Sigmoid colon (tissue), 4 donors: ENCODE results near the gene NRSN2.

Source experiments
- CTCF ChIP-seq, 4 experiments: fragments of 450-650 bp in 3 of 4; fragments of 200-600 bp in 1 of 4; IDR thresholded peaks; one replicate each; pipeline ENCODE4 v1.5.1; 2016 to 2019; ENCODE audit warnings: antibody characterized with exemption in 4 of 4, mild to moderate bottlenecking in 3 of 4, moderate library complexity in 2 of 4
- EP300 ChIP-seq, 4 donors: sonication (generic); formaldehyde crosslinking; IDR thresholded peaks; one replicate each; pipeline ENCODE4 v1.6.1; 2017; ENCODE audit warnings: antibody characterized with exemption in 4 of 4
- POLR2A ChIP-seq, 2 donors: fragments of 450-650 bp; IDR thresholded peaks; one replicate each; pipeline ENCODE4 v1.6.1; 2016; ENCODE audit warnings: antibody characterized with exemption in 2 of 2, mild to moderate bottlenecking in 2 of 2, moderate library complexity in 2 of 2
- POLR2AphosphoS5 ChIP-seq, 4 donors: sonication (generic); formaldehyde crosslinking; IDR thresholded peaks; one replicate each; pipeline ENCODE4 v1.6.1; 2017; ENCODE audit warnings: antibody characterized with exemption in 4 of 4

GRCh38 chr20:370977-371754 is 24.3 kb downstream of the NRSN2 start:
- no peak for TF ChIP-seq CTCF (IDR thresholded peaks at IDR 0.05)
- no peak for TF ChIP-seq POLR2AphosphoS5 (IDR thresholded peaks at IDR 0.05)
- no peak for TF ChIP-seq POLR2A (IDR thresholded peaks at IDR 0.05)
- no peak for TF ChIP-seq EP300 (IDR thresholded peaks at IDR 0.05)
